GM18526 (cell line): ENCODE measurements around the gene KCNA3.
A peak's percentile ranks its signal among the peaks of the same experiment; 100 is the strongest.

Source experiments
- POLR2A ChIP-seq: IDR thresholded peaks from 3 replicates; pipeline ENCODE4 v1.6.1; 2011; ENCODE audit not compliant: insufficient read length; ENCODE audit errors: extremely low read depth

Gene KCNA3

DNA sequence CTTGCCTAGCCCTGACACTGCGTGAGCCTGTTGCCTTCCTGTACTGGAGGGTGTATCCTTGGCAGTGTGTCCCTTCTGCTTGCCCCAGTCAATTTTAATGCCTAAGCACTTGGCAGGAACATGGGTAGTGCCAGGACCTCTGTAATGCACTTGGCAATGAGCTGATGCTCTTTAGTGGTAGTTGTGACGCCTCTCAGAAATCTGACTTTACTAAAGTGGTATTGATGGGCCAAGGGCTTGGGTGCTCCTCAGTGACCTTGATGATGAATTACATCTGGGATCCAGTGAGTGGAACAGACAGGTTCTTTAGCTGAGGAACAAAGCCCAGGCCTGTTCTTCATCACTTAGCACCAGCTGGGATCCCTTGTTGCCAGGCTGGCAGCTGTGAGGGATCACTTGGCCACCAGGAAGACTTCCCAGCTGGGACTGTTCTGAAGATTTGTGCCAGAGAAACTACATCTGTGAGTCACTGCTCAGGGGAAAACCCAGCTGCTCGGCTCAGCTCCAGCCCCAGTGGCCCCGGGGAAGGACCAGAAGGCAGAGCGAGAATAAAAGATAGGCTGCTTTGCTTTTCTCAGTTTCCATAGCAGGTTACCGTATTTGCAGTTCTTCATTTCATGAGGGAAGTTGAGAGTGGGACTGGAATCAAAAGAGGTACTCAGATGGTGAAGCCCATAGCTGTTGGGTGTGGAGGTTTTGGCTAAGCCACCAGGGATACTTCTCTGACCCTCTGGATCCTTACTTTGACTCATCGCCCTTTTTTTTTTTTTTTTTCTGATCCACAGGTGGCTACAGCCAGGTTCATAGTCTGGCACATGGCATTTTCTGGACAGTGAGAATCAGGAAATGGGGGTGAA is 40.1 kb downstream of the KCNA3 start:
- peak; percentile 13 for TF ChIP-seq POLR2A

DNA sequence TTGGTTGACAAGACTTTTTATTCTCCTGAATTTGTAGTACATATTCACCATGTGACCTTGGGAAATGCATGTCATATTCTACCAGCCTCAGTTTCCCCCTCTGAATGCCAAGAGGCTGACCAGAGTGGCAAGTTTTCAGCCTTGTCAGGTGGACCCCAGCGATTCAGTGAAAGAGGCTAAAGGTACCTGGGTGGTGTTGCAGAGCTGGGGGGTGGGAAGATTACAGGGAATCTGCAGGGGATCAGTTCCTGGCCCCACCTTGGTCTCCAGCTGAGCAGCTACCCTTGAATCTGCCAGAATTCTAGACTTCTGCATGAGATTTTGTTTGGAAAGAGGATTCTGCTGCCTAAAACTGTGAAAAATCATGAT is 40.7 kb downstream of the KCNA3 start:
- no peak for TF ChIP-seq POLR2A

DNA sequence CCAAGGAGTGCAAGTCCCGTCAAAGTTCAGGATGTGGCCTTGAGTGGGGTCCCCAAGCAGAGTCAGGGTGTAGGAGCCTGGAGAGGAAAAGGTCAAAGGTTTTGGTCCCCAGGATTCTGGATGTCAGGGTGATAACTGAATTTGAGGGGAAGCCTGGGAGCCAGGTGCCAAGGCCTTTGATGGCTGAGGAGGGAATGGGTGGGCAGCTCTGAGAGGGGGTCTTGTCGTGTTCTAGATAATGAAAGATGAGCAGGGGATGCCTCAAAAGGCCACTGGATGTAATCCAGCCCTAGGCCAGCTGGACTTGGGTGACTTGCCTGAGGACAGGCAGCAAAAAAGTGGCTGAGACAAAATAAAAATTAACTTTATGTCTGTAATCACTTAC is 41.1 kb downstream of the KCNA3 start:
- TF ChIP-seq POLR2A, result no peak

DNA sequence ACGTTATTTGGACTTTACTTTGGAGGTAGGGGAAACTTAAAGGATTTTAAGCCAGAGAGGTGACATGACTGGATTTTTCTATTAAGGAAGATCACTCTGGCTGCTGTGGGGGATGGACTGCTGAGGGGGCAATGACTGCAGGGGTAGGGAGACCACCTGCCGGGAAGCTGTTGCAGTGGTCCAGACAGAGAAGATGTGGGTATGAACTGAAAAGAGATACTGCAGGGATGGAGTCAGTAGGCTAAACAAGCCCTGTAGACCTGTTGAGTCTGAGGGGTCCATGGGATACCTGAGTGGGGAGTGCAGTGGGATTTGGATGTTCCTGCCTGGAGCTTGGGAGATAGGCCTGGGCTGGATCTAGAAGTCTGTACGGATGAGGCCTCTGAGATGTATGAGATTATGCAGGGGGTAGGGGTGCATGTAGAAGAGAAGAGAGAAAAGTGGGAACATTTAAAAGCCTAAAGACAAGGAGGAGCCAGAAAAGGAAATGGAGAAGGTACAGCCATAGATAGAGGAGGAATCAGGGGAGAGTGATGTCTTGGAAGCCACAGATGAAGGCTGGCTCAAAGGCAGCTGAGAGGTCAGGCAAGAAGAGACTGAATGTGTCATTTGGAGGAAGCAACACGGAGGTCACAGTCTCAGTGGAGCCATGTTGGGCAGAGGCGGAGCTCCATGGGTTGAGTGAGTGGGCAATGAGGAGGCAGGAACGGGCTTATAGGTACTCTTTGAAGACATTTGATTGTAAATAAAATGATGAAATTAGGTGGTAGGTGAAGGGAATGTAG is 42.7 kb downstream of the KCNA3 start:
- TF ChIP-seq POLR2A, result no peak

DNA sequence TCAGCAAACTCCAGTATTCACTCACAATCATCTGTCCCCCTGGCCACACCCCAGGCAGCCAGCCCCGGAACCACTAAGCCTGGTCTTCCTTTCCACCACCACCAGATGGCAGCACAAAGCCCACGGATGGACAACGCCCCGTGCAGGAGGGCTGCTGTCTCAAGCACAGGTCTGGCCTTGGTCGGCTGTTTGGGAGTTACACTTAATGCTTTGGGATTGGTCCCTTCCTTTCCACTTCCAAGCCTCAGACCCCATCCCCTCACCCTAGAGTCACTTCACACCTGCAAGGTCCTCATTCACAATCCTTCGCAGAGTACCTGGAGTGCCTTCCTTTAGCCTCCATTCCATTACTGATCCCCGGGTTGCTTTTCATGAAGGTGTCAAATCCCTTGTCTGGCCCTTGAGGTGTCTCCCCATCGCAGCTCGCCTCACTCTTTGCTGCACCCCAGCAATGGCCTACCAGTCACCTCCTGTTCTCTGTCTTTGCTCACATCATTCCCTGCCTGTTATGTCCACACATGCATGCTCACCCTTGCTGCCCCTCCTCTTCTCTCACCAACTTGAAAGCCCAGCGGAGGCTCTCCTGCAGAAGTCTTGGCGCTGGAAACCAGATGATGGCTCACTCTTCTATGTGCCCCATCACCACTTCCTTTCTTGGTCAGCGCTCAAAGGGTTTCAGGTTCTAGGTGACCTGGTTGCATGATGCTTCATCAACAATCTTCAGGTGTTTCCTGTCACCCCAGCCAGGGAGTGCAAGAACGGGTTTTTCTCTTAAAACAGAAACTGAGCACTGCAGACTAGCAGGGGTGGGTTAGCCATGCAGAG is 43.7 kb downstream of the KCNA3 start:
- no peak for TF ChIP-seq POLR2A

DNA sequence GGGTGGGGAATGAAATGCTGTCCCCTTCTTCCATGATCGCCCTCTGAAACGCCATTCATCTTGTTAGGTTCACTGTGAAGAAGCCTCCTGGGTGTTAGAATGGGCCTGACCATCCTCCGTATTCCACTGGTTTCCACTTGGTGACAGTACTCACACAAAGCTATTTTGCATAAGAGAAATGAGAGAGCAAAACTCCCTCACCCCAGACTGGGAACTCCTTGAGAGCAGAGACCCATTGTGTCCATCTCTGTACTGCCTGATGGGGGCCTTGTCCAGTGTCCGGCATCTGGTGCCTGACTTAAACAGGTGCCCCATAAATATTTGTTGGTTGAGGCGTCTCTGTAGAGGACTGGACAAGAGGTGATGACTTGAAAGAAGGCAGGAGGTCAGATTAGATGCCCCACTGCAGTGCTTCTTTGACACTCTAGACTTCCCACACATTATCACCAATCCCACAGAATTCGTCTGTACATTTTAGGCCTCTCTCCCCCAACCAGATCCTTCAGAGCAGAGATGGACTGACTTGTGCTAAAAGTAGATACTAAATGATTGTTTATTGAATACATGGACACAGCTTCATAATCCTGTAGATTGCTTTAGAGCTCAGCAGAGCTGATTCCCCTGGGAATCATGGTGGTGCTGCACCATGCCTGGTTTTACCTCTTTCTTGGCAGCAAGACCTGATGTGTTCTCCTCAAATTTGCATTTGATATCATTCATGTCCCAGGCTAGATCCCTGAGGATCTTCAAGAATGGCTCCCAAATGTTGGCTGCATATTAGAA is 46.2 kb downstream of the KCNA3 start:
- TF ChIP-seq POLR2A, result no peak

DNA sequence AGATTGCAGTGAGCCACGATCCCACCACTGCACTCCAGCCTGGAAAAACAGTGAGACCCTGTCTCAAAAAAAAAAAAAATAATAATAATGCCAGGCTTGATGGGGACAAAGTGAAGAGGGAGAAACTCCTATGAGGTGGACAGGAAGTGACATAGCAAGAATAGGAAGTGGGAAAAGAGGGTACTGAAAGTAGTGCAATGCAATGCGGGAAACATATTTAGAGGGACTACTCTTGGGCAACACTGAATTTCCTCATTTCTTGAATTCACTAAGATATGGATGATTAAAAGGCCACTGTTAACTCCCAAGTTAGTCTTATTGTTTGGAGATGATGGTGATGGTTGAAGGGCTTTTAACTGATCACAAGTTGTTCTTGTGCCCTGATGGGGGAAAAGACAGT is 47.0 kb downstream of the KCNA3 start:
- no peak for TF ChIP-seq POLR2A

DNA sequence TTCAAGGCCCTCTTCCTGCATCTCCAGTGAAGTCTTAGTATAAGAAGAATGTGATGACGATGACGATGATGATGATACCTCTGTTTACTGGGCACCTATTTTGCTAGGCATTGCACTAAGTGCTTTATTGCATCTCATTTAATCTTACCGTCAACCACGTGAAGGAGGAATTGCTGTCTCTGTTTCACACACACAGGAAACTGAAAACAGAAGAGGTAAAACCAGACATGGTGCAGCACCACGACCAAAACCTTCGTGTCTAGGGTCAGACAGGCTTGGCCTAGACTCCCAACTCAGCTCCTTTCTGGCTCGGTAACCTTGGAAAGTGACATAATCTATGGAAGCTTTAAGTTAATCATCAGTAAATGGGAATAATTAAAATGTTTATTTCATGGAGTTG is 47.9 kb downstream of the KCNA3 start:
- TF ChIP-seq POLR2A, result no peak
